Ammon's horn (tissue), 1 donor: ENCODE results near the gene NKAPD1.
"Not testable (repeated sequence)": the region's sequence is repeated elsewhere in the genome, so short reads cannot be mapped to it uniquely, and the experiment has no call there.

ENCODE experiments used
- DNase-seq: peaks from one replicate; pipeline ENCODE4 v3.0.0-alpha.2; 2016; ENCODE audit warnings: low spot score

Gene NKAPD1, protein sequence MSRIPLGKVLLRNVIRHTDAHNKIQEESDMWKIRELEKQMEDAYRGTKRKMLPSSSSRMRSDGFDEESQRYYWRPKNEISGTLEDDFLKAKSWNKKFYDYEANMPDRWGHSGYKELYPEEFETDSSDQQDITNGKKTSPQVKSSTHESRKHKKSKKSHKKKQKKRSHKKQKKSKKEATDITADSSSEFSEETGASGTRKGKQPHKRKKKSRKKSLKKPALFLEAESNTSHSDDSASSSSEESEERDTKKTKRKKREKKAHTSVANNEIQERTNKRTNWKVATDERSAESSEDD

GRCh38 chr11:112073941-112074811, at the start of gene NKAPD1, which contains the start of gene PIH1D2:
NKAPD1 (plus strand) TSS chr11:112074299; CDS start chr11:112075575, 1,276 bp downstream.
PIH1D2 (minus strand) TSS chr11:112074017; CDS start chr11:112073174, 843 bp downstream.
- DNase-seq: peak; percentile 88

DNA sequence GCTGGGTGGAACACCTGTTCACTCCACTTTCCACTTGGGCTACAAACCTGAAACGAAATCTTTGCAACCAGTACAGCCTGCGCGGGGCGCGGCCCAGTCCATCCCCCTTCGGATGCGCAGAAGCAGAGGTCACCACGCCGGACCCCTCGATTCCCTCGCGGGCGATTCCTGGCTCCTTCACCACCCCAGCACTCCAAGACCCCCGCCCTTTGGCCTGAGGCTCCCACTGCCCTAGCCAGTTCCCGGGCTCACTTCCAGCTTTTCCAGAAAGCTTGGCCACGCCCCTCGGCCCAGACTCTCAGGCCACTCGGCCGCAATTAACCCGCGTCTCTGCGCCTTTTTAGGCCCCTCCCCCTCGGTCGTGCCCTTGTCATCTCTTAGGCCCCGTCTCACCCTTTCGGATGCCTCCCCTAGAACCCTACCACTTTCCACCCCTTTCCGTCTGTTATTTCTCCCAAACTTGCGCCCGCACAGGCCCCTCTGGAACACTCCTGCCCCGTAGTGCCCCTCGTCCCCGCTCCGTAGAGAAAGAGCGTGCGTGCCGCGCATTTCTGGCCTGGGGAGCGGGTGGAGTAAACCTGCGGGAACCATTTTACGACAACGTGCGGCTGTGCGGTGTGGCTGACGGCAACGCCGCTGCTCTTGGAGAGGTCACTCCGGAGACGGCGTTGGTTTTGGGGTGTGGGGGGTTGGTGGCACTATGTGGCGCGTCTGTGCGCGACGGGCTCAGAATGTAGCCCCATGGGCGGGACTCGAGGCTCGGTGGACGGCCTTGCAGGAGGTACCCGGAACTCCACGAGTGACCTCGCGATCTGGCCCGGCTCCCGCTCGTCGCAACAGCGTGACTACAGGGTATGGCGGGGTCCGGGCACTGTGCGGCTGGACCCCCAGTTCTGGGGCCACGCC, 49.1 kb upstream of the NKAPD1 start, which contains the start of gene DLAT:
Gene DLAT (plus strand): TSS at position 636 of the 906 bp plus-strand sequence. CDS start 65 bp downstream, at position 701.
- peak; percentile 91 for DNase-seq

GRCh38 chr11:112025707-112026106, 48.4 kb upstream of the NKAPD1 start:
- DNase-seq: no peak

- not testable (repeated sequence) for DNase-seq
Measured at GRCh38 chr11:112026784-112027410, 47.2 kb upstream of the NKAPD1 start.

DNA sequence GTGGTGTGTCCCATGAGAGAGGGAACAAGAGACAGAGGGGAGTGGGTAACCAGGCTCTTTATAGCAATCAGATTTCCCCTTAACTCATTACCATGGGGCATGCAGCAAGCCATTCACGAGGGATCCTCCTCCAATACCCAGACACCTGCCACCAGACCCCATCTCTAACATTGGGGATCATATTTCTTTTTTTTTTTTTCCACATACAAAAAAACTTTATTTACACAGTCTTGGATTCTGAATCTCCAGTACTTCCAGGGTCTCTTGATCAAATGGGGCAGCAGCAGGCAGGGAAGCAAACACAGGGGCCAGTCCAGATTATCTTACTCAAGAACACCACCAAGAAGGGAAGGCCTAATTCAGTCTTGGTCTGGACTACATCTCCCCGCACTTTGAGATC, 44.6 kb upstream of the NKAPD1 start:
- DNase-seq: no peak

- DNase-seq: no peak
Measured at GRCh38 chr11:112033902-112034301, 40.2 kb upstream of the NKAPD1 start.

DNA sequence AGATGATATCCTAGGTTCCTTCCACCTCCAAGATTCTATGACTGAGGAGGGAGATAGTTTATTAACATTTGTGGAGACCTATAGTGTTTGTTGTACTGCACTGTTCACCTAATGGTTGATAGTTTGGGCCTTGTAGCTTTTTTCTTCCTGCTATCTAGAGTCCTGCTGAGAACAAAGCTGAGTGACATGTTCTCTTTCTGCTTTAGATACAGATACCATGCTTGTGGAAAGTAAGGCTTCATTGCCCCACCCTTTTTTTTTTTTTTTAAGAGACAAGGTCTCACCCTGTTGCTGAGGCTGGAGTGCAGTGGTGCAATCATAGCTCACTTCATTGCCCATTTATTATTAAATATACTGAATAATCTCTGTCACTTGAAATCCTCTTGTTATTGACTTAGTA, 36.6 kb upstream of the NKAPD1 start:
- no peak for DNase-seq

DNA sequence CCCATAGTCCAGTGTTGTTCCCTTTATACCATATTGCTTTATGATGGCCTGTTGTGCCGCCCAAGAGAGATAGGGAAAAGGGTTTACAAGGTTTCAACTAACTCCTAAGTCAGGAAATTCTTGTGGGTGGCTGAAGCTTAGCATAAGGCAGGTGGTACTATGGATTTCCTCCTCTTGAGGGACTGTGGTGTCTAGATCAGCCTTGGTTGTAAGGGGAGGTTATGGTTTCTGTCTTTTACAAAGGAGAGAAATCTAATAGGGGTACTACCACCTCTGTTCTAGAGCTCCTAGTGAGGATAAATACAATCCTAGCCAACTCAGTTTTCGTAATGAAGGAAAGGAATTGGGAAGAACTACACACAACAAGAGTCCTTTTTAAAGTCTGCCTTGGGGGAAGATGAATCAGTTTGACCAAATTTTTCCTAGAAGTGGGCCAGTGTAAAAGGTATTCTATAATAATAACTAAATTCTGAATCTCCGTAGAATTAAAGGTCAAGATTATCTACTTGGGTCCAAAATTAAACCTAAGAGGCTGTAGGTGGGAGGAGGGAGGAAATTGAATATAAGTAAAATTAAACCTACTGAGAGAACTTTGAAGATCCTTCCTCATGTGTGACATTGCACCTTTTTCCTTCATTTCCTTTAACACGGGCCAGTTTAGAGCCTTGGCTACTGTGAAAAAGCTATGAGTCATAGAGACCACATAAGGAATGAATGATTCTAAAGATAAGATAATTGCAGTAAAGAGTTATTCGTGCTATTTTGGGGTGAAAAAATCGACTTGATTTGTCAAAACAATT, 31.7 kb upstream of the NKAPD1 start:
- no peak for DNase-seq

- no peak for DNase-seq
Measured at GRCh38 chr11:112042961-112043304, 31.2 kb upstream of the NKAPD1 start.

DNA sequence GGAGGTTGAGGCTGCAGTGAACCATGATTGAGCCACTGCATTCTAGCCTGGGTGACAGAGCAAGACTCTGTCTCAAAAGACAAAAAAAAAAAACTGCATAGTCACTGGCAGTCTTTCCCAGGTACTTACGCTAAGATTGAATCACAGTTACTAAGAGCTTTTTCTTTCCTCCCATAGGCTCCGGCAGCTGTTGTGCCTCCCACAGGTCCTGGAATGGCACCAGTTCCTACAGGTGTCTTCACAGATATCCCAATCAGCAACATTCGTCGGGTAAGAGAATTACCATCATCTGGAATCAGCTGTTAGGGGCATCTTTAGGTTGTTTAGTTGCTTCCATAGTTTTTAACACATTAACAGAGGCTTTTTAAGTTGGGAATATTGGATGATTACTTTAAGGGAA, 29.1 kb upstream of the NKAPD1 start:
- no peak for DNase-seq

GRCh38 chr11:112046647-112047046, 27.5 kb upstream of the NKAPD1 start:
- not testable (repeated sequence) for DNase-seq

- DNase-seq: not testable (repeated sequence)
Measured at GRCh38 chr11:112048256-112048655, 25.8 kb upstream of the NKAPD1 start.

GRCh38 chr11:112049777-112050176, 24.3 kb upstream of the NKAPD1 start:
- DNase-seq: no peak

DNA sequence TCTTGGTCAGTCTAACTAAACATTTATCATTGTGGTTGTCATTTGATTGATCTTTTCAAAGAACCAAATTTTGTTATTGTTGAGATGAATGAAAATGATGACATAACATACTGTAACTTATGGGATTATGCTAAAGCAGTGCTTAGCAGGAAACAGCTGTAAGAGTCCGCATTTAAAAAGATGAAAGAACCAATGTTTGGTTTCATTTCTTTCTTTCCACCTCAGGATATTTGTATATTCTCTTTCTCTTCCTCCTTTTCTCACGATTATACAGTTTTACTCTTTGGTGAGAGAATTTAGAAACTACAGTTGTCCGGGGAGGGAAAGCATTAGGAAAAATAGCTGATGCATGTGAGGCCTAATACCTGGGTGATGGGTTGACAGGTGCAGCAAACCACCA, 23.4 kb upstream of the NKAPD1 start:
- no peak for DNase-seq

DNA sequence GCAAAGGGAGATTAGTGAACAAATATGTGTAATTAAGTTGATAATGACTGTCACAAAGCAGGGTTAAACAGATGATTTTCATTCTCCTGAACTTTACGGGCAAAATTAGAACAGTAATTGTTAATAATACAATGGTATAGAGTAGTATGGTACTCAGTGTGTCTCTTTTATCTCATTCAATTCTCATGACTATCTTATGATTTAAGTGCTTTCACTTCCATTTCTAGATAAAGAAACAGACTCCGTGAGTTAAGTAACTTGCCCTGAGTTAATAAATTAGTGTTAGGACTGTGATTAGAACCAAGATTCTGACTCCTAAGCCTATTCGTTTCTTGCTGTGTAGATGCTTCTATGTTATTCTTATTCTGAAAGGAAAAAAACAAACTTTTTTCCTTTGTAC, 22.3 kb upstream of the NKAPD1 start:
- no peak for DNase-seq

GRCh38 chr11:112057170-112057569, 16.9 kb upstream of the NKAPD1 start:
- no peak for DNase-seq

GRCh38 chr11:112058103-112058502, 16.0 kb upstream of the NKAPD1 start:
- DNase-seq: no peak

GRCh38 chr11:112062923-112063322, 11.2 kb upstream of the NKAPD1 start:
- DNase-seq: no peak

GRCh38 chr11:112082729-112083128, 8.6 kb downstream of the NKAPD1 start:
- DNase-seq: no peak

- no peak for DNase-seq
Measured at GRCh38 chr11:112085822-112086421, 11.8 kb downstream of the NKAPD1 start.
